GM23248 (cell line): ENCODE data around the gene H3-3A.

Source experiments
- EZH2 ChIP-seq: fragments of 200-600 bp; sonication (generic); IDR thresholded peaks from 2 replicates; pipeline ENCODE4 v1.6.1; 2018; ENCODE audit warnings: antibody characterized with exemption, mild to moderate bottlenecking; ENCODE audit not compliant: insufficient read depth, poor library complexity, severe bottlenecking
- EZH2phosphoT487 ChIP-seq: fragments of 200-600 bp; sonication (generic); IDR thresholded peaks from 2 replicates; pipeline ENCODE4 v1.6.1; 2018; ENCODE audit warnings: antibody characterized with exemption, moderate library complexity, mild to moderate bottlenecking, low read depth; ENCODE audit not compliant: insufficient read depth

DNA sequence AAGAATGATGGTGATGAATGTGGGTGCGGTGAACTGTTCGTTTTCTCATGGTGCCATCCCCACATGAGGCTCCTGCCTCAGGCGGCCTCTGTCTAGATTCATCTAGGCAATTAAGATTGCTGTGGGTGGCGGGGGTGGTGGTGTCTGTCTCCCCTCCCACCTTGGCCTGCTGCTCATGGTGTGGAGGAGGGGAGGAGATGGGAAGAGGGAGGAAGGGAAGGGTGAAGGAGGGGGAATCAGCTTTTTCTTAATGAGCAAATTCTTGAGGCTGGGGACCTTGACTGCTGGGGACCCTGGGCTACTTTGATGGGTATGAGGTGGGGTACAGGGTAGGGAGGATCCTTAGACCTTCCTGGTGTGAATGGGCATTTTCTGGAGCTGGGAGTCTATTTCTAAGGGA, 55.8 kb downstream of the H3-3A start:
- TF ChIP-seq EZH2 (no peak), EZH2phosphoT487 (no peak)
